GM23338 (cell line): ENCODE results near the gene PHLDA3.

ENCODE experiments used
- CREB1 ChIP-seq: fragments of 250-450 bp; sonication (Bioruptor Pico); IDR thresholded peaks from 2 replicates; pipeline ENCODE4 v1.5.0; 2020; ENCODE audit warnings: low read depth, mild to moderate bottlenecking, moderate library complexity
- EZH2 ChIP-seq: fragments of 200-600 bp; sonication (generic); IDR thresholded peaks from one replicate; pipeline ENCODE4 v1.8.0; 2017; ENCODE audit warnings: antibody characterized with exemption, mild to moderate bottlenecking, low read depth; ENCODE audit not compliant: unreplicated experiment
- EZH2phosphoT487 ChIP-seq: fragments of 200-600 bp; sonication (generic); IDR thresholded peaks from one replicate; pipeline ENCODE4 v1.8.1; 2018; ENCODE audit warnings: antibody characterized with exemption; ENCODE audit not compliant: unreplicated experiment
- JUNB ChIP-seq: IDR thresholded peaks from one replicate; pipeline ENCODE4 v1.6.1; 2016; ENCODE audit warnings: antibody characterized with exemption; ENCODE audit not compliant: unreplicated experiment
- NANOG ChIP-seq: IDR thresholded peaks from 2 replicates; pipeline ENCODE4 v1.6.1; 2016; ENCODE audit warnings: antibody characterized with exemption, borderline replicate concordance
- POLR2AphosphoS5 ChIP-seq: IDR thresholded peaks from 2 replicates; pipeline ENCODE4 v1.6.1; 2016; ENCODE audit warnings: antibody characterized with exemption, low read depth
- STAT1 ChIP-seq: IDR thresholded peaks from one replicate; pipeline ENCODE4 v1.6.1; 2016; ENCODE audit warnings: antibody characterized with exemption; ENCODE audit not compliant: unreplicated experiment
- ZNF114 ChIP-seq: fragments of 250-450 bp; sonication (Bioruptor Pico); IDR thresholded peaks from 2 replicates; pipeline ENCODE4 v1.5.0; 2020; ENCODE audit warnings: mild to moderate bottlenecking, moderate library complexity
- ZNF331 ChIP-seq: fragments of 250-450 bp; sonication (Bioruptor Pico); IDR thresholded peaks from 2 replicates; pipeline ENCODE4 v1.5.0; 2020; ENCODE audit warnings: low read depth, mild to moderate bottlenecking, moderate library complexity
- TF ChIP-seq, protein P1 (sequence below), 2 experiments: fragments of 200-600 bp in 1 of 2; sonication (generic) in 1 of 2; conservative IDR thresholded peaks; 2 replicates each; pipeline versions ENCODE4 v1.5.1 to v1.6.1; 2016 to 2017; ENCODE audit warnings: antibody characterized with exemption in 2 of 2, low read depth in 2 of 2, mild to moderate bottlenecking in 2 of 2, moderate library complexity in 1 of 2
- TF ChIP-seq, protein P2 (sequence below): IDR thresholded peaks from 2 replicates; pipeline ENCODE4 v1.6.1; 2016; ENCODE audit warnings: antibody characterized with exemption
- TF ChIP-seq, protein P3 (sequence below): IDR thresholded peaks from one replicate; pipeline ENCODE4 v1.6.1; 2018; ENCODE audit warnings: antibody characterized with exemption; ENCODE audit not compliant: unreplicated experiment

DNA sequence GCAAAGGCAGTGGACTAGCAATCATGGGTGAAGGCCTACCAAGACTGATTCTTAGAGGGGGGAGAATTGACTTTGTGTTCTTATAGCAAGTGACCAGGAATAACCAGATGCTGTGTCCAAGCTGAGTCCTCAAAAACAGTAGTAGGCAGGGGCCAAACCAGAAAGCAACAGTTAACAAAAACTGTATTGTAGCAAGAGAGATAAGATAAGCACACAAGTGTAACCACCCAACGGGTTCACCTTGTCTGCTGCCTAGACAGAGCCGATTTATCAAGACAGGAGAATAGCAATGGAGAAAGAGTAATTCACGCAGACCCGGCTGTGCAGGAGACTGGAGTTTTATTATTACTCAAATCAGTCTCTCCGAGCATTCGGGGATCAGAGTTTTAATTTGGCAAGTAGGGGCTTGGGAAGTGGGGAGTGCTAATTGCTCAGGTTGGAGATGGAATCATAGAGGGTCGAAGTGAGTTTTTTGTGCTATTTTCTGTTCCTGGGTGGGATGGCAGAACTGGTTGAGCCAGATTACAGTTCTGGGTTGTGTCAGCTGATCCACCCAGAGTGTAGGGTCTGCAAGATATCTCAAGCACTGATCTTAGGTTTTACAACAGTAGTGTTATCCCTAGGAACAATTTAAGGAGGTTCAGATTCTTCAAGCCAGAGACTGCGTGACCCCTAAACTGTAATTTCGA is 46.2 kb upstream of the PHLDA3 start:
- TF ChIP-seq POLR2AphosphoS5 = no peak
- TF ChIP-seq, protein P1, sequence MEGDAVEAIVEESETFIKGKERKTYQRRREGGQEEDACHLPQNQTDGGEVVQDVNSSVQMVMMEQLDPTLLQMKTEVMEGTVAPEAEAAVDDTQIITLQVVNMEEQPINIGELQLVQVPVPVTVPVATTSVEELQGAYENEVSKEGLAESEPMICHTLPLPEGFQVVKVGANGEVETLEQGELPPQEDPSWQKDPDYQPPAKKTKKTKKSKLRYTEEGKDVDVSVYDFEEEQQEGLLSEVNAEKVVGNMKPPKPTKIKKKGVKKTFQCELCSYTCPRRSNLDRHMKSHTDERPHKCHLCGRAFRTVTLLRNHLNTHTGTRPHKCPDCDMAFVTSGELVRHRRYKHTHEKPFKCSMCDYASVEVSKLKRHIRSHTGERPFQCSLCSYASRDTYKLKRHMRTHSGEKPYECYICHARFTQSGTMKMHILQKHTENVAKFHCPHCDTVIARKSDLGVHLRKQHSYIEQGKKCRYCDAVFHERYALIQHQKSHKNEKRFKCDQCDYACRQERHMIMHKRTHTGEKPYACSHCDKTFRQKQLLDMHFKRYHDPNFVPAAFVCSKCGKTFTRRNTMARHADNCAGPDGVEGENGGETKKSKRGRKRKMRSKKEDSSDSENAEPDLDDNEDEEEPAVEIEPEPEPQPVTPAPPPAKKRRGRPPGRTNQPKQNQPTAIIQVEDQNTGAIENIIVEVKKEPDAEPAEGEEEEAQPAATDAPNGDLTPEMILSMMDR (conservative IDR thresholded peaks at IDR 0.05; ENCODE audit: low read depth in 2 of 2) = no peak
- TF ChIP-seq EZH2phosphoT487 = no peak
- no peak for TF ChIP-seq STAT1
- no peak for TF ChIP-seq EZH2
- TF ChIP-seq, protein P2, sequence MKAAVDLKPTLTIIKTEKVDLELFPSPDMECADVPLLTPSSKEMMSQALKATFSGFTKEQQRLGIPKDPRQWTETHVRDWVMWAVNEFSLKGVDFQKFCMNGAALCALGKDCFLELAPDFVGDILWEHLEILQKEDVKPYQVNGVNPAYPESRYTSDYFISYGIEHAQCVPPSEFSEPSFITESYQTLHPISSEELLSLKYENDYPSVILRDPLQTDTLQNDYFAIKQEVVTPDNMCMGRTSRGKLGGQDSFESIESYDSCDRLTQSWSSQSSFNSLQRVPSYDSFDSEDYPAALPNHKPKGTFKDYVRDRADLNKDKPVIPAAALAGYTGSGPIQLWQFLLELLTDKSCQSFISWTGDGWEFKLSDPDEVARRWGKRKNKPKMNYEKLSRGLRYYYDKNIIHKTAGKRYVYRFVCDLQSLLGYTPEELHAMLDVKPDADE = no peak
- no peak for TF ChIP-seq CREB1 (CRISPR knock-in tag)
- no peak for TF ChIP-seq JUNB
- TF ChIP-seq, protein P3, sequence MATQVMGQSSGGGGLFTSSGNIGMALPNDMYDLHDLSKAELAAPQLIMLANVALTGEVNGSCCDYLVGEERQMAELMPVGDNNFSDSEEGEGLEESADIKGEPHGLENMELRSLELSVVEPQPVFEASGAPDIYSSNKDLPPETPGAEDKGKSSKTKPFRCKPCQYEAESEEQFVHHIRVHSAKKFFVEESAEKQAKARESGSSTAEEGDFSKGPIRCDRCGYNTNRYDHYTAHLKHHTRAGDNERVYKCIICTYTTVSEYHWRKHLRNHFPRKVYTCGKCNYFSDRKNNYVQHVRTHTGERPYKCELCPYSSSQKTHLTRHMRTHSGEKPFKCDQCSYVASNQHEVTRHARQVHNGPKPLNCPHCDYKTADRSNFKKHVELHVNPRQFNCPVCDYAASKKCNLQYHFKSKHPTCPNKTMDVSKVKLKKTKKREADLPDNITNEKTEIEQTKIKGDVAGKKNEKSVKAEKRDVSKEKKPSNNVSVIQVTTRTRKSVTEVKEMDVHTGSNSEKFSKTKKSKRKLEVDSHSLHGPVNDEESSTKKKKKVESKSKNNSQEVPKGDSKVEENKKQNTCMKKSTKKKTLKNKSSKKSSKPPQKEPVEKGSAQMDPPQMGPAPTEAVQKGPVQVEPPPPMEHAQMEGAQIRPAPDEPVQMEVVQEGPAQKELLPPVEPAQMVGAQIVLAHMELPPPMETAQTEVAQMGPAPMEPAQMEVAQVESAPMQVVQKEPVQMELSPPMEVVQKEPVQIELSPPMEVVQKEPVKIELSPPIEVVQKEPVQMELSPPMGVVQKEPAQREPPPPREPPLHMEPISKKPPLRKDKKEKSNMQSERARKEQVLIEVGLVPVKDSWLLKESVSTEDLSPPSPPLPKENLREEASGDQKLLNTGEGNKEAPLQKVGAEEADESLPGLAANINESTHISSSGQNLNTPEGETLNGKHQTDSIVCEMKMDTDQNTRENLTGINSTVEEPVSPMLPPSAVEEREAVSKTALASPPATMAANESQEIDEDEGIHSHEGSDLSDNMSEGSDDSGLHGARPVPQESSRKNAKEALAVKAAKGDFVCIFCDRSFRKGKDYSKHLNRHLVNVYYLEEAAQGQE = no peak
- TF ChIP-seq NANOG = no peak
- TF ChIP-seq ZNF331 (CRISPR knock-in tag) = no peak
- no peak for TF ChIP-seq ZNF114 (CRISPR knock-in tag)
